CD4-positive, alpha-beta T cell treated with Interleukin-17A for 4 hours (primary cell): ENCODE measurements around the gene LRRC8B.

ENCODE experiments used
- DNase-seq: peaks from one replicate; pipeline ENCODE4 v3.0.0-alpha.2; 2020; ENCODE audit warnings: mixed read lengths

Gene LRRC8B

GRCh38 chr1:89637496-89637895 is 112.9 kb downstream of the LRRC8B start:
- DNase-seq = no peak

- DNase-seq = no peak
Observed at GRCh38 chr1:89640440-89640839, 115.8 kb downstream of the LRRC8B start.

GRCh38 chr1:89641781-89642180 is 117.2 kb downstream of the LRRC8B start:
- DNase-seq = no peak

- DNase-seq = no peak
Observed at GRCh38 chr1:89643577-89643976, 118.9 kb downstream of the LRRC8B start.

DNA sequence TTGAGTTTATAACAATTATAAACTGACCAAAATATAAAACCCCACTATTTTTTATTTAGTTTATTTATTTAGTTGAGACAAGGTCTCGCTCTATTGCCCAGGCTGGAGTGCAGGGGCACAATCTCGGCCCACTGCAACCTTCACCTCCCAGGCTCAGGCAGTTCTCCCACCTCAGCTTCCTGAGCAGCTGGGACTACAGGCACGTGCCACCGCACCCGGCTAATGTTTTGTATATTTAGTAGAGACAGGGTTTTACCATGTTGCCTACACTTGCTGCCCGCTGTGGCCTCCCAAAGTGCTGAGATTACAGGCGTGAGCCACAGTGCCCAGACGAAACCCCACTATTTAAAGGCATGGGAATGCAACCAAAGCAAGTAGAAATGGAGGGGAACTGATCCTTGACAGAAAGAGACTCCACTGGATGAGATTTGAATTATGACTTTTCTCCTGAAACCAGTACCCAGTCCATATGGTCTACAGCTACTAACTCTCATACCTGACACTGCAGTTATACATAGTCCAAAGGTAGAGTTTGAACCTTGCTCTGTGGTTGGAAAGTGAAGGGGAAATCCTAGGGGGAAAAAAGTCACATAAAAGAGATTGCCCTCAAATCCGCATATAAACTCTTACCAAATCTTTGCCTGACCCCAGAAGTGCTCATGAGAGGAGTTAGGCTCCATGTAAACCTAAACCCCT is 119.6 kb downstream of the LRRC8B start:
- DNase-seq = no peak

DNA sequence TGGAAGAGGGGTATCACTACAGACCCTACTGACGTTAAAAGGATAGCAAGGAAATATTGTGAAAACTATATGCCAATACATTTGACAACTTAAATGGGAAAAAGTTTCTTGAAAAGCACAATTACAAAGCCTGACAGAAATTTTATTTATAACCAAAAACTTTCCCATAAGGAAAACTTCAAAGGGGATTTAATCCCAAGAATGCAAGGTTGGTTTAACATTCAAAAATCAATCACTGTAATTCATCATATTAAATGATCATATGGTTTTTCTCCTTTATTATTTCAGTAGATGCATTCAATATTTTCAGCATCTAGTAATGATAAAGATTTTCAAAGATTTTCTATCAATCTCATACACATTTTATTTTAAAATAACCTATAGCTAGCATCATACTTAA is 121.6 kb downstream of the LRRC8B start:
- DNase-seq = no peak
